ENCODE measurements around the gene RETNLB. TPM values are rescaled to one million over a fixed set of nuclear protein-coding genes. Genes with fewer than 3 reads are reported as not detected.

The RETNLB gene
- total RNA-seq, 5 donors from 2014 or later (not counting 1 experiment from before 2014, with no cell fraction given) = 0.50 TPM; not detected in 4

GRCh38 chr3:108779496-108779895 lies 22.3 kb upstream of the RETNLB start:
- Histone ChIP-seq H3K36me3 (ENCODE audit: control insufficient read depth in 2 of 2, extremely low read depth in 1 of 2, insufficient read depth in 1 of 2, low read length in 1 of 2) (no peaks in the 10 kb centered on the region), H3K4me1 (ENCODE audit: control insufficient read depth in 1 of 2, extremely low read depth in 1 of 2, insufficient read depth in 2 of 2, low read length in 2 of 2) (peaks cover 17 to 26% of the 10 kb centered on the region in 2 experiments), H3K27me3 (replicated peaks in 1 of 2; ENCODE audit: control insufficient read depth in 2 of 2, extremely low read depth in 1 of 2, insufficient read depth in 2 of 2, low read length in 1 of 2) (no peaks in the 10 kb centered on the region), H3K9me3 (no peaks in the 10 kb centered on the region), H3K4me3 (ENCODE audit: control insufficient read depth in 1 of 2, extremely low read depth in 1 of 2, low read length in 1 of 2) (no peak overlapping the region), H3K27ac (ENCODE audit: low read length) (no peak overlapping the region)
- POLR2A ChIA-PET = interaction anchor here in 1 of 2 donors (0.6 kb wide), 1 partner anchor 117 kb away, joined by 3 read pairs; no protein-coding TSS in a partner anchor
- 83% methylated on average over 1 of the region's 3 CpGs for WGBS (ENCODE audit: insufficient coverage)
- Mint-ChIP-seq H3K9me3 (no peaks in the 10 kb centered on the region), H3K4me3 (peak overlapping the region in 1 of 3 donors; percentile 30), H3K4me1 (peaks cover 36 to 50% (median 42%) of the 10 kb centered on the region in 3 donors), H3K36me3 (no peaks in the 10 kb centered on the region), H3K27me3 (no peaks in the 10 kb centered on the region), H3K27ac (peak overlapping the region; percentile 7 to 47)
- DNase-seq (no peak), ATAC-seq (replicated peaks in 1 of 4) (no peak)
- CTCF ChIA-PET = interaction anchor here (0.7 to 1.1 kb wide), 2 partner anchors 14 to 39 kb away, joined by 3 read pairs; no protein-coding TSS in a partner anchor

GRCh38 chr3:108775649-108776048 lies 18.4 kb upstream of the RETNLB start:
- ATAC-seq (replicated peaks in 1 of 4) (no peak), DNase-seq (no peak)
- Histone ChIP-seq H3K9me3 (no peaks in the 10 kb centered on the region), H3K4me3 (ENCODE audit: control insufficient read depth in 1 of 2, extremely low read depth in 1 of 2, low read length in 1 of 2) (no peak overlapping the region), H3K27ac (ENCODE audit: low read length) (no peak overlapping the region), H3K36me3 (ENCODE audit: control insufficient read depth in 2 of 2, extremely low read depth in 1 of 2, insufficient read depth in 1 of 2, low read length in 1 of 2) (no peaks in the 10 kb centered on the region), H3K4me1 (ENCODE audit: control insufficient read depth in 1 of 2, extremely low read depth in 1 of 2, insufficient read depth in 2 of 2, low read length in 2 of 2) (peaks cover 15 to 26% of the 10 kb centered on the region in 2 experiments), H3K27me3 (replicated peaks in 1 of 2; ENCODE audit: control insufficient read depth in 2 of 2, extremely low read depth in 1 of 2, insufficient read depth in 2 of 2, low read length in 1 of 2) (no peaks in the 10 kb centered on the region)
- peaks cover 0 to 3% (median 0%) of the 10 kb centered on the region in 3 donors for H3K9me3 Mint-ChIP-seq
- ChIA-PET POLR2A (no interaction called here), CTCF (no interaction called here)
- no peaks in the 10 kb centered on the region for H3K27me3 Mint-ChIP-seq
- no peak overlapping the region for H3K4me3 Mint-ChIP-seq
- H3K36me3 Mint-ChIP-seq = no peaks in the 10 kb centered on the region
- H3K4me1 Mint-ChIP-seq = peaks cover 32 to 48% (median 39%) of the 10 kb centered on the region in 3 donors
- WGBS (ENCODE audit: insufficient coverage) = no CpG with 5 or more reads among the region's 1 CpG
- H3K27ac Mint-ChIP-seq = no peak overlapping the region

DNA sequence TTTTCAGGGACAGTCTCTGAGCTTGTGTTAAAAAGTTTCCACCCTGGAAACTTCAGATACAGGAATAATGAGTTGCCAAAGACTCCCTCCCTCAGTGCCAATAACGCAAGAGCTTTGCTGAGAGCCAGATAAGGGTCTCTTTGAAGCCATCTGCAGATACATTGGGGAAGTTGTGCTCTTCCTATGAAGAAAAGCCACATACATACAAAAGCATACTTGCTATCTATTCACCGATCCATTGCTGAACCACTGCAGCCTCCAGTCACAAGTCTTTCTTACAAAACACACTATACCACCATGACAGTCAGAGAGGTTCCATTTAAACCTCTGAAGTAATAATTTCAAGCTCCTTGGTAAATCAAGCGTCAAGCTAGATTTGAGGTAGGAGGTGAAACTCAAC lies 10.0 kb upstream of the RETNLB start:
- no peaks in the 10 kb centered on the region for H3K27me3 Mint-ChIP-seq
- Histone ChIP-seq H3K9me3 (no peaks in the 10 kb centered on the region), H3K4me1 (ENCODE audit: control insufficient read depth in 1 of 2, extremely low read depth in 1 of 2, insufficient read depth in 2 of 2, low read length in 2 of 2) (no peaks in the 10 kb centered on the region), H3K36me3 (ENCODE audit: control insufficient read depth in 2 of 2, extremely low read depth in 1 of 2, insufficient read depth in 1 of 2, low read length in 1 of 2) (no peaks in the 10 kb centered on the region), H3K4me3 (ENCODE audit: control insufficient read depth in 1 of 2, extremely low read depth in 1 of 2, low read length in 1 of 2) (no peak overlapping the region), H3K27ac (ENCODE audit: low read length) (no peak overlapping the region), H3K27me3 (replicated peaks in 1 of 2; ENCODE audit: control insufficient read depth in 2 of 2, extremely low read depth in 1 of 2, insufficient read depth in 2 of 2, low read length in 1 of 2) (no peaks in the 10 kb centered on the region)
- H3K9me3 Mint-ChIP-seq = peaks cover 0 to 3% (median 0%) of the 10 kb centered on the region in 3 donors
- CTCF ChIA-PET = no interaction called here
- H3K4me3 Mint-ChIP-seq = no peak overlapping the region
- POLR2A ChIA-PET = no interaction called here
- WGBS (ENCODE audit: insufficient coverage) = 80% methylated on average over 1 of the region's 3 CpGs
- H3K27ac Mint-ChIP-seq = no peak overlapping the region
- ATAC-seq (replicated peaks in 1 of 4) (no peak), DNase-seq (no peak)
- H3K36me3 Mint-ChIP-seq = no peaks in the 10 kb centered on the region
- peaks cover 0 to 7% (median 2%) of the 10 kb centered on the region in 3 donors for H3K4me1 Mint-ChIP-seq

DNA sequence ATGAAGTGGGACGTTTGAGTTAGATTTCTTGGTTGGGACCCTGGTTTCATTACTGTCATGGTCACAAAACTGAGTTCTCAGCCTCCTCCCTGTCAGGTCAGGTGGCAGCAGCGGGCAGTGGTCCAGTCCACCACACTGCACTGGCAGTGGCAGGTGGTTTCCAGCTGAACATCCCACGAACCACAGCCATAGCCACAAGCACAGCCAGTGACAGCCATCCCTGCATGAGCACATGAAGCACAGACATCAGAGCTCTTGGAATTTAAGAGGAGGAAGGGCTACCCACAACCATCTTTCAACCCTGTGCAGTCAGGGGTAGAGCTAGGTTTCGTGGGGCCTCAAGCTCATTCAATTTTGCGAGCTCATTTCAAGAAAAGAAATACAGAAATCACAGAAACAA lies 1.5 kb downstream of the RETNLB start:
- WGBS (ENCODE audit: insufficient coverage) = 29% methylated on average over 1 of the region's 5 CpGs
- peaks cover 0 to 4% (median 0%) of the 10 kb centered on the region in 3 donors for H3K9me3 Mint-ChIP-seq
- H3K4me1 Mint-ChIP-seq = peaks cover 5 to 28% (median 10%) of the 10 kb centered on the region in 3 donors
- no peak overlapping the region for H3K27ac Mint-ChIP-seq
- H3K36me3 Mint-ChIP-seq = no peaks in the 10 kb centered on the region
- POLR2A ChIA-PET = interaction anchor here in 1 of 2 donors (0.6 kb wide), 1 partner anchor 191 kb away, joined by 6 read pairs; no protein-coding TSS in a partner anchor
- Histone ChIP-seq H3K9me3 (no peaks in the 10 kb centered on the region), H3K27ac (ENCODE audit: low read length) (no peak overlapping the region), H3K4me1 (ENCODE audit: control insufficient read depth in 1 of 2, extremely low read depth in 1 of 2, insufficient read depth in 2 of 2, low read length in 2 of 2) (peaks cover 0 to 2% of the 10 kb centered on the region in 2 experiments), H3K4me3 (ENCODE audit: control insufficient read depth in 1 of 2, extremely low read depth in 1 of 2, low read length in 1 of 2) (no peak overlapping the region), H3K27me3 (replicated peaks in 1 of 2; ENCODE audit: control insufficient read depth in 2 of 2, extremely low read depth in 1 of 2, insufficient read depth in 2 of 2, low read length in 1 of 2) (no peaks in the 10 kb centered on the region), H3K36me3 (ENCODE audit: control insufficient read depth in 2 of 2, extremely low read depth in 1 of 2, insufficient read depth in 1 of 2, low read length in 1 of 2) (no peaks in the 10 kb centered on the region)
- CTCF ChIA-PET = no interaction called here
- ATAC-seq (replicated peaks in 1 of 4) = no peak
- H3K4me3 Mint-ChIP-seq = no peak overlapping the region
- no peak for DNase-seq
- H3K27me3 Mint-ChIP-seq = no peaks in the 10 kb centered on the region

DNA sequence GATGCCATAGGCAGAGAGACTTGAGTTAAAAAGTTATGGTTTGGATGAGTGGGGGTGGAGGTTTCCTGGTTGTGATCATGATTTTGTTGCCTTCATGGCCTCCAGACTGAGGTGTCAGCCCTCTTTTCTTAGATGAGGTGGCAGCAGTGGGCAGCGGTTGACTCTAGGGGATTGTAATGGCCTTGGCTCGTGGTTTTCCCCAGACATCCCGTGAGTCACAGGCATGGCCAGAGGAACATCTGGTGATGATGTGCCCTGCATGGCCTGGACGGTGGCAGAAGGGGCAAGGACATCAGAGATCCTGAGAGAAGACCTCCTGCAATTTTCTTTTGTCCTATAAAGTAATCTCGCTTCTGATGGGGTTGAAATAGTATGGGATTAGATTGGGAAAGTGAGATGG lies 12.4 kb downstream of the RETNLB start:
- ChIA-PET POLR2A (no interaction called here), CTCF (no interaction called here)
- WGBS (ENCODE audit: insufficient coverage) = 75% methylated on average over 5 of the region's 5 CpGs
- Mint-ChIP-seq H3K36me3 (no peaks in the 10 kb centered on the region), H3K27me3 (peaks cover 0 to 4% of the 10 kb centered on the region in 2 donors), H3K4me3 (no peak overlapping the region), H3K27ac (no peak overlapping the region), H3K4me1 (peaks cover 0 to 6% (median 0%) of the 10 kb centered on the region in 3 donors), H3K9me3 (peaks cover 0 to 3% (median 3%) of the 10 kb centered on the region in 3 donors)
- no peaks in the 10 kb centered on the region for H3K9me3 ChIP-seq
- no peak overlapping the region for H3K27ac ChIP-seq (ENCODE audit: low read length)
- H3K36me3 ChIP-seq (ENCODE audit: control insufficient read depth in 2 of 2, extremely low read depth in 1 of 2, insufficient read depth in 1 of 2, low read length in 1 of 2) = no peaks in the 10 kb centered on the region
- H3K4me3 ChIP-seq (ENCODE audit: control insufficient read depth in 1 of 2, extremely low read depth in 1 of 2, low read length in 1 of 2) = no peak overlapping the region
- ATAC-seq (replicated peaks in 1 of 4) (no peak), DNase-seq (no peak)
- H3K4me1 ChIP-seq (ENCODE audit: control insufficient read depth in 1 of 2, extremely low read depth in 1 of 2, insufficient read depth in 2 of 2, low read length in 2 of 2) = no peaks in the 10 kb centered on the region
- no peaks in the 10 kb centered on the region for H3K27me3 ChIP-seq (replicated peaks in 1 of 2; ENCODE audit: control insufficient read depth in 2 of 2, extremely low read depth in 1 of 2, insufficient read depth in 2 of 2, low read length in 1 of 2)

GRCh38 chr3:108742929-108743328 lies 14.3 kb downstream of the RETNLB start:
- no peaks in the 10 kb centered on the region for H3K36me3 ChIP-seq (ENCODE audit: control insufficient read depth in 2 of 2, extremely low read depth in 1 of 2, insufficient read depth in 1 of 2, low read length in 1 of 2)

GRCh38 chr3:108736821-108737220 lies 20.4 kb downstream of the RETNLB start:
- H3K4me3 ChIP-seq (ENCODE audit: control insufficient read depth in 1 of 2, extremely low read depth in 1 of 2, low read length in 1 of 2) = no peak overlapping the region
- Mint-ChIP-seq H3K27ac (no peak overlapping the region), H3K4me3 (no peak overlapping the region), H3K36me3 (no peaks in the 10 kb centered on the region), H3K27me3 (peaks cover 0 to 4% of the 10 kb centered on the region in 2 donors), H3K9me3 (no peaks in the 10 kb centered on the region), H3K4me1 (no peaks in the 10 kb centered on the region)
- ATAC-seq (replicated peaks in 1 of 4) (no peak), DNase-seq (no peak)
- ChIA-PET POLR2A (no interaction called here), CTCF (no interaction called here)
- no peaks in the 10 kb centered on the region for H3K27me3 ChIP-seq (replicated peaks in 1 of 2; ENCODE audit: control insufficient read depth in 2 of 2, extremely low read depth in 1 of 2, insufficient read depth in 2 of 2, low read length in 1 of 2)
- H3K36me3 ChIP-seq (ENCODE audit: control insufficient read depth in 2 of 2, extremely low read depth in 1 of 2, insufficient read depth in 1 of 2, low read length in 1 of 2) = no peaks in the 10 kb centered on the region
- H3K4me1 ChIP-seq (ENCODE audit: control insufficient read depth in 1 of 2, extremely low read depth in 1 of 2, insufficient read depth in 2 of 2, low read length in 2 of 2) = no peaks in the 10 kb centered on the region
- 88% methylated on average over 5 of the region's 6 CpGs for WGBS (ENCODE audit: insufficient coverage)
- H3K9me3 ChIP-seq = no peaks in the 10 kb centered on the region
- H3K27ac ChIP-seq (ENCODE audit: low read length) = no peak overlapping the region

More at GRCh38 chr3:108742929-108743328, 14.3 kb downstream of the RETNLB start:
- Mint-ChIP-seq H3K36me3 (no peaks in the 10 kb centered on the region), H3K27ac (no peak overlapping the region), H3K27me3 (peaks cover 0 to 4% of the 10 kb centered on the region in 2 donors), H3K9me3 (peaks cover 0 to 3% (median 3%) of the 10 kb centered on the region in 3 donors), H3K4me3 (no peak overlapping the region), H3K4me1 (no peaks in the 10 kb centered on the region)
- no peaks in the 10 kb centered on the region for H3K27me3 ChIP-seq (replicated peaks in 1 of 2; ENCODE audit: control insufficient read depth in 2 of 2, extremely low read depth in 1 of 2, insufficient read depth in 2 of 2, low read length in 1 of 2)
- no peaks in the 10 kb centered on the region for H3K4me1 ChIP-seq (ENCODE audit: control insufficient read depth in 1 of 2, extremely low read depth in 1 of 2, insufficient read depth in 2 of 2, low read length in 2 of 2)
- POLR2A ChIA-PET = no interaction called here
- H3K4me3 ChIP-seq (ENCODE audit: control insufficient read depth in 1 of 2, extremely low read depth in 1 of 2, low read length in 1 of 2) = no peak overlapping the region
- ATAC-seq (replicated peaks in 1 of 4) (no peak), DNase-seq (no peak)
- H3K9me3 ChIP-seq = no peaks in the 10 kb centered on the region
- CTCF ChIA-PET = no interaction called here
- no peak overlapping the region for H3K27ac ChIP-seq (ENCODE audit: low read length)
- WGBS (ENCODE audit: insufficient coverage) = no CpG with 5 or more reads among the region's 1 CpG
